Body of pancreas (tissue), 4 donors: ENCODE data around the gene TNS3. TPM values are rescaled to one million over a fixed set of nuclear protein-coding genes. Genes with fewer than 3 reads are reported as not detected.

Experiments used
- ATAC-seq: fragments of 150-250 bp; one replicate; pipeline ENCODE4 v1.9.1; 2016
- DNase-seq, 4 donors: peaks; one replicate each; pipeline ENCODE4 v3.0.0-alpha.2; 2019
- H3K27ac ChIP-seq, 4 donors: fragments of 200-600 bp; sonication (generic); 1 replicate in 3 of 4; 2 replicates in 1 of 4; pipeline versions ENCODE4 v1.5.1 to v1.6.1; 2016 to 2019; ENCODE audit warnings: mild to moderate bottlenecking in 1 of 4, mixed read lengths in 1 of 4, moderate library complexity in 1 of 4
- H3K27me3 ChIP-seq, 2 donors: fragments of 200-600 bp; sonication (generic); one replicate each; pipeline ENCODE4 v1.6.0; 2016; ENCODE audit warnings: mild to moderate bottlenecking in 1 of 2
- H3K36me3 ChIP-seq, 2 donors: fragments of 200-600 bp; sonication (generic); replicated peaks in 1 of 2; 2 replicates each; pipeline ENCODE4 v1.5.1; 2016; ENCODE audit warnings: low read depth in 2 of 2; ENCODE audit not compliant: insufficient read depth in 1 of 2
- H3K4me1 ChIP-seq: fragments of 200-600 bp; sonication (generic); one replicate; pipeline ENCODE4 v1.6.0; 2016
- H3K4me3 ChIP-seq, 2 donors: fragments of 200-600 bp; sonication (generic); 1 replicate in 1 of 2; 2 replicates in 1 of 2; pipeline ENCODE4 v1.5.1; 2016 to 2019
- H3K9me3 ChIP-seq, 3 donors: fragments of 200-600 bp; sonication (generic); 1 replicate in 2 of 3; 2 replicates in 1 of 3; pipeline ENCODE4 v1.5.1; 2016
- CTCF ChIP-seq, 7 experiments: fragments of 450-650 bp in 4 of 7; fragments of 200-600 bp in 3 of 7; sonication (generic) in 3 of 7; IDR thresholded peaks; one replicate each; pipeline ENCODE4 v1.5.1; 2016 to 2019; ENCODE audit warnings: antibody characterized with exemption in 7 of 7
- POLR2A ChIP-seq, 3 donors: fragments of 450-650 bp; IDR thresholded peaks; one replicate each; pipeline ENCODE4 v1.6.1; 2016; ENCODE audit warnings: antibody characterized with exemption in 3 of 3, mild to moderate bottlenecking in 2 of 3
- WGBS, 2 donors: methylation state at CpG; one replicate each; pipeline ENCODE4 v1.1.5; 2017; 5-methylcytosine and 5-hydroxymethylcytosine counted together
- intact Hi-C: fragments of 100-400 bp; cut with DNase I; formaldehyde crosslinking; loops from one replicate; pipeline ENCODE4 v1.15.1; 2023
- total RNA-seq, 2 donors: library from RNA; depleted of rRNA; stranded (reverse); fragments of >200 nt; gene quantifications; one replicate each; pipeline ENCODE4 v1.1.0, GENCODE V29; 2016

The TNS3 gene
- total RNA-seq, 2 donors from 2014 or later: 100 to 265 TPM

DNA sequence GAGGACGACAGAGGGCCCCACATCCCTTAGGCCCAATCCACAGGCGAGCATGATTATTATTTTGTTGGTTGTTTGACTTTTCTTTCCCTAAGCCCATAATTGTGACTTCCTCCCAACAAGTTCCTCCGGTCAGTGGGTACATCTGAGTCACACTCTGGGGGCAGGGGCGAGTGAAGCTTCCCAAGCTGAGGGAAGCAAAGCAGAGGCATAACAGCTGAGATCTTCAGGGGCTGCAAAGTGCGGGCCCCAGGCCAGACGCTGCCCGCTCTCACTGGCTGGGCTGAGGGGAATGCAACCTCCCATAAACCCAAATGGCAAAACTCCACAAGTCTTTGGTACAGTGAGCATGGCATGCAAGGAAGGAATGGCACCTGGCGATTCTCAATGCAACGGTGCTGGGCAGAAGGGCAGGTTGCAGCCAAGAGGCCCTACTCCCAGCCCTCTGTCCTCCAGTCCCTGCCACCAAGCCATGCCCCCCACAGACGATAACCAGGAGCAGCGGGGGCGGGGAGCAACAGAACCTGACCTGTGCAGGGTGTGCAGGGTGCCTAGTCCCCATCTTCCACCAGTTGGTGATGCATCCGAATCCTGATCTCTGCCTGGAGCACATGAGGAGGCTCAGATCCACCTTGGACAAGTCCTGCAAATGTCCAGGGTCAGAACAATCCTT lies 25.3 kb downstream of the TNS3 start:
- H3K4me1 ChIP-seq: peaks cover 13% of the 10 kb centered on the region
- H3K27me3 ChIP-seq: no peaks in the 10 kb centered on the region
- WGBS, 2 donors: 85 to 93% methylated on average over 9 to 13 of the region's 13 CpGs
- no peak overlapping the region for H3K4me3 ChIP-seq
- intact Hi-C loops: no loop called here
- H3K27ac ChIP-seq: no peak overlapping the region
- H3K9me3 ChIP-seq: no peaks in the 10 kb centered on the region
- no peak for TF ChIP-seq POLR2A (IDR thresholded peaks at IDR 0.05)
- DNase-seq (peak in 1 of 4 donors; percentile 28), ATAC-seq (no peak)
- H3K36me3 ChIP-seq: no peaks in the 10 kb centered on the region

- no peak for ATAC-seq
- Histone ChIP-seq H3K27me3 (no peaks in the 10 kb centered on the region), H3K4me3 (no peak overlapping the region), H3K9me3 (no peaks in the 10 kb centered on the region), H3K27ac (no peak overlapping the region), H3K4me1 (peaks cover 13% of the 10 kb centered on the region), H3K36me3 (no peaks in the 10 kb centered on the region)
- no peak for TF ChIP-seq POLR2A (IDR thresholded peaks at IDR 0.05)
- no peak for TF ChIP-seq CTCF (IDR thresholded peaks at IDR 0.05)
- intact Hi-C loops: no loop called here
- 91 to 92% methylated on average over 2 of the region's 2 CpGs for WGBS, 2 donors
- DNase-seq: no peak
These were observed 28.6 kb downstream of the TNS3 start for GRCh38 chr7:47553309-47553708.

GRCh38 chr7:47552621-47553020 lies 29.3 kb downstream of the TNS3 start:
- Histone ChIP-seq H3K4me1 (peaks cover 6% of the 10 kb centered on the region), H3K27me3 (no peaks in the 10 kb centered on the region), H3K4me3 (no peak overlapping the region), H3K9me3 (no peaks in the 10 kb centered on the region), H3K36me3 (no peaks in the 10 kb centered on the region), H3K27ac (no peak overlapping the region)
- TF ChIP-seq CTCF (IDR thresholded peaks at IDR 0.05): no peak
- TF ChIP-seq POLR2A (IDR thresholded peaks at IDR 0.05): no peak
- intact Hi-C loops: no loop called here
- 56 to 76% methylated on average over 3 of the region's 3 CpGs for WGBS, 2 donors
- ATAC-seq (no peak), DNase-seq (no peak)

DNA sequence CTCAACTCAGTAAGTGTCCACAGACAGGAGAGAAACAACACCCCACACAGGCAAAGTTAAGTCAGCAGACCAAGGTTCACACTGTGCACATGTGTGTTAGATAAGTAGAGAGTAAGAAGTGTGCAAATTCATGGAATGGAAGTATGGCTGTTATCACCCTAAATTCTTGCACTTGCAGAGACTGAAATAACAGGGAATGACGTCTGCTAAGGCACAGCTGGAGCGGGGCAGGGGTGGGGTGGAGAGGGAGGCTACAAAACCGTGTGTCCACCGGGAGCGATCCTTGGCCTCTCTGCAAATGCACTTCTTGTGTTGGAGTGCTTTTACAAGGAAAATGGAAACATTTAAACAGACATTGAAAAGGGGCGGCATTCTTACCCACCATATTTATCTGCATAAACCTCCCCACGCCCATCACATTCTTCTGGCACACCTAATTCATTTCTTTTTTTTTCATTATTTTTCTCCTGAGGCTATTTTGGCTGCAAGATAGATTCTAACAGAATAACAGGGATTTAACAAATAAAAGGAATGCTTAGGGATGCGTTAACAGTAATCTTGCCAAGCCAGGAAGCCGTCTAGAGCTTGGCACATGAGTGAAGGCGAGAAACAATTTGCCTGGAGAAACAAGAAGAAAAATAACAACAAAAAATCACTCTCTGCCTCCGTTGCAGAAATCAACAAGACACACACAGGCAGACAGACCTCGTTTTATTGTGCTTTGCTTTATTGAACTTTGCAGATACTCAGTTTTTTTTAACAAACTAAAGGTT lies 30.1 kb downstream of the TNS3 start:
- ATAC-seq (no peak), DNase-seq (no peak)
- H3K36me3 ChIP-seq: no peaks in the 10 kb centered on the region
- no peak overlapping the region for H3K27ac ChIP-seq
- TF ChIP-seq CTCF (IDR thresholded peaks at IDR 0.05) (no peak), POLR2A (IDR thresholded peaks at IDR 0.05) (no peak)
- H3K4me3 ChIP-seq: no peak overlapping the region
- no peaks in the 10 kb centered on the region for H3K27me3 ChIP-seq
- peaks cover 5% of the 10 kb centered on the region for H3K4me1 ChIP-seq
- intact Hi-C loops: no loop called here
- WGBS, 2 donors: 75 to 86% methylated on average over 12 of the region's 12 CpGs
- H3K9me3 ChIP-seq: no peaks in the 10 kb centered on the region

GRCh38 chr7:47550788-47551470 lies 31.0 kb downstream of the TNS3 start:
- no peak overlapping the region for H3K27ac ChIP-seq
- no peak for ATAC-seq
- no peak for DNase-seq
- WGBS, 2 donors: 72 to 83% methylated on average over 3 to 10 of the region's 11 CpGs
- peaks cover 5% of the 10 kb centered on the region for H3K4me1 ChIP-seq
- no peak for TF ChIP-seq CTCF (IDR thresholded peaks at IDR 0.05)
- TF ChIP-seq POLR2A (IDR thresholded peaks at IDR 0.05): no peak
- no peaks in the 10 kb centered on the region for H3K27me3 ChIP-seq
- intact Hi-C loops: no loop called here
- no peaks in the 10 kb centered on the region for H3K9me3 ChIP-seq
- H3K4me3 ChIP-seq: no peak overlapping the region
- no peaks in the 10 kb centered on the region for H3K36me3 ChIP-seq
